Keratinocyte (primary cell): ENCODE measurements around the gene SDK1. TPM values are rescaled to one million over a fixed set of nuclear protein-coding genes. Genes with fewer than 3 reads are reported as not detected.

Experiments used
- DNase-seq: peaks from one replicate; pipeline ENCODE4 v3.0.0-alpha.2; 2011; ENCODE audit warnings: low read depth, missing footprints, low spot score
- FAIRE-seq: peaks from 2 replicates; lab custom pipeline; 2011; peaks lifted over from hg19 to GRCh38; lab: Jason Lieb, UNC
- H2AFZ ChIP-seq: 2 replicates; pipeline ENCODE4 v1.6.0; 2012; ENCODE audit warnings: low read length, control low read depth, inconsistent platforms; ENCODE audit not compliant: control insufficient read depth
- H3K27ac ChIP-seq: 2 replicates; pipeline ENCODE4 v1.5.1; 2011; ENCODE audit warnings: low read length; ENCODE audit not compliant: control insufficient read depth, insufficient read depth
- H3K27me3 ChIP-seq: 3 replicates; pipeline ENCODE4 v1.6.0; 2011; ENCODE audit warnings: low read length; ENCODE audit not compliant: control insufficient read depth, insufficient read depth; ENCODE audit errors: extremely low read depth
- H3K36me3 ChIP-seq, 2 experiments: 2 replicates in 1 of 2; 3 replicates in 1 of 2; pipeline ENCODE4 v1.5.1; 2011; ENCODE audit warnings: low read length in 2 of 2, mild to moderate bottlenecking in 1 of 2; ENCODE audit not compliant: control insufficient read depth in 2 of 2, insufficient read depth in 2 of 2; ENCODE audit errors: extremely low read depth in 1 of 2
- H3K4me1 ChIP-seq: 3 replicates; pipeline ENCODE4 v1.5.1; 2011; ENCODE audit warnings: low read length; ENCODE audit not compliant: control insufficient read depth, insufficient read depth; ENCODE audit errors: extremely low read depth
- H3K4me2 ChIP-seq: 3 replicates; pipeline ENCODE4 v1.6.0; 2011; ENCODE audit warnings: low read depth, low read length; ENCODE audit not compliant: control insufficient read depth, insufficient read depth; ENCODE audit errors: extremely low read depth
- H3K4me3 ChIP-seq, 3 experiments: fragments of 200-600 bp in 1 of 3; sonication (generic) in 1 of 3; 2 replicates in 2 of 3; 3 replicates in 1 of 3; pipeline ENCODE4 v1.5.1; 2011 to 2016; ENCODE audit warnings: low read length in 3 of 3, mild to moderate bottlenecking in 3 of 3, control low read depth in 2 of 3, inconsistent platforms in 1 of 3, low read depth in 1 of 3, mixed read lengths in 1 of 3, mixed run types in 1 of 3, moderate library complexity in 1 of 3; ENCODE audit not compliant: control insufficient read depth in 2 of 3, insufficient read depth in 2 of 3; ENCODE audit errors: extremely low read depth in 1 of 3
- H3K79me2 ChIP-seq: 2 replicates; pipeline ENCODE4 v1.6.0; 2012; ENCODE audit warnings: low read length; ENCODE audit not compliant: control insufficient read depth, insufficient read depth
- H3K9ac ChIP-seq: 3 replicates; pipeline ENCODE4 v1.6.0; 2011; ENCODE audit warnings: low read length; ENCODE audit not compliant: control insufficient read depth, insufficient read depth; ENCODE audit errors: extremely low read depth
- H3K9me1 ChIP-seq: 3 replicates; pipeline ENCODE4 v1.6.0; 2011; ENCODE audit warnings: low read length; ENCODE audit not compliant: control insufficient read depth, insufficient read depth; ENCODE audit errors: extremely low read depth
- H3K9me3 ChIP-seq: 2 replicates; pipeline ENCODE4 v1.5.1; 2012; ENCODE audit warnings: low read depth, low read length; ENCODE audit not compliant: control insufficient read depth
- H4K20me1 ChIP-seq: 3 replicates; pipeline ENCODE4 v1.6.0; 2011; ENCODE audit warnings: low read length; ENCODE audit not compliant: control insufficient read depth, insufficient read depth; ENCODE audit errors: extremely low read depth
- CTCF ChIP-seq, 3 experiments: IDR thresholded peaks in 1 of 3; conservative IDR thresholded peaks in 1 of 3; optimal IDR thresholded peaks in 1 of 3; 2 replicates in 2 of 3; 3 replicates in 1 of 3; pipeline versions ENCODE3 to v1.5.1; 2011; ENCODE audit warnings: low read length in 3 of 3, mild to moderate bottlenecking in 3 of 3, moderate library complexity in 2 of 3, control low read depth in 1 of 3, inconsistent platforms in 1 of 3; ENCODE audit not compliant: insufficient read depth in 2 of 3; ENCODE audit errors: extremely low read depth in 1 of 3
- EZH2 ChIP-seq: IDR thresholded peaks from one replicate; pipeline ENCODE4 v1.6.1; 2012; ENCODE audit warnings: inconsistent platforms, mild to moderate bottlenecking, low read length, moderate library complexity
- dilution Hi-C: fragments of 300-500 bp; cut with MboI; formaldehyde crosslinking; loops from one replicate; pipeline ENCODE4 v1.7.0; 2020; ENCODE audit warnings: low sequenced_read_pairs; ENCODE audit not compliant: extremely low pct_ligation_motif_present
- polyA plus RNA-seq, 5 experiments: library from polyadenylated mRNA; depleted of rRNA in 3 of 5; stranded (reverse) in 3 of 5; stranded (forward) in 1 of 5; unstranded in 1 of 5; fragments of >200 nt; gene quantifications; 1 replicate in 1 of 5; 2 replicates in 3 of 5; 3 replicates in 1 of 5; pipeline versions ENCODE4 v1.2.1 to v1.2.3, GENCODE V29; 2011 to 2012; ENCODE audit warnings: missing spikeins in 2 of 5, low read depth in 1 of 5, low replicate concordance in 1 of 5

Gene SDK1
- polyA plus RNA-seq, 1 donor (not counting 4 experiments of a cell fraction or from before 2014, with no cell fraction given) = 0.66 TPM

GRCh38 chr7:3425087-3425486 lies 124.0 kb downstream of the SDK1 start:
- Histone ChIP-seq H3K4me2 (no peak overlapping the region), H4K20me1 (no peaks in the 10 kb centered on the region), H3K27me3 (no peaks in the 10 kb centered on the region), H3K27ac (no peak overlapping the region), H3K4me3 (no peak overlapping the region), H3K79me2 (no peaks in the 10 kb centered on the region), H3K9ac (no peak overlapping the region), H3K9me1 (no peaks in the 10 kb centered on the region), H3K36me3 (no peaks in the 10 kb centered on the region), H2AFZ (no peak overlapping the region), H3K9me3 (no peaks in the 10 kb centered on the region), H3K4me1 (peaks cover 3% of the 10 kb centered on the region)
- DNase-seq (no peak), FAIRE-seq (no peak)
- TF ChIP-seq CTCF (optimal IDR thresholded peaks at IDR 0.05 in 1 of 3, IDR thresholded peaks at IDR 0.05 in 1 of 3, conservative IDR thresholded peaks at IDR 0.05 in 1 of 3; ENCODE audit: extremely low read depth in 1 of 3, insufficient read depth in 2 of 3, low read length in 3 of 3) = no peak
- no peak for TF ChIP-seq EZH2
- dilution Hi-C loops = no loop called here

- Histone ChIP-seq H3K4me2 (no peak overlapping the region), H3K27me3 (no peaks in the 10 kb centered on the region), H2AFZ (no peak overlapping the region), H3K36me3 (no peaks in the 10 kb centered on the region), H3K9me3 (no peaks in the 10 kb centered on the region), H3K4me1 (peaks cover 13% of the 10 kb centered on the region), H3K4me3 (no peak overlapping the region), H3K9ac (no peak overlapping the region), H4K20me1 (no peaks in the 10 kb centered on the region), H3K79me2 (no peaks in the 10 kb centered on the region), H3K27ac (no peak overlapping the region), H3K9me1 (no peaks in the 10 kb centered on the region)
- DNase-seq = no peak
- no peak for FAIRE-seq
- TF ChIP-seq EZH2 (no peak), CTCF (optimal IDR thresholded peaks at IDR 0.05 in 1 of 3, IDR thresholded peaks at IDR 0.05 in 1 of 3, conservative IDR thresholded peaks at IDR 0.05 in 1 of 3; ENCODE audit: extremely low read depth in 1 of 3, insufficient read depth in 2 of 3, low read length in 3 of 3) (no peak)
- dilution Hi-C loops = no loop called here
Observed at GRCh38 chr7:3426064-3426463, 125.0 kb downstream of the SDK1 start.
